Suprapubic skin (tissue), 4 donors: Measurements from ENCODE around the gene SDCBP2. TPM values are rescaled to one million over a fixed set of nuclear protein-coding genes. Genes with fewer than 3 reads are reported as not detected.

Source experiments
- DNase-seq, 2 donors: peaks; one replicate each; pipeline ENCODE4 v3.0.0-alpha.2; 2019; ENCODE audit warnings: low spot score in 2 of 2
- H3K27ac ChIP-seq: fragments of 200-600 bp; sonication (generic); one replicate; pipeline ENCODE4 v1.5.1; 2019
- H3K27me3 ChIP-seq: fragments of 200-600 bp; sonication (generic); one replicate; pipeline ENCODE4 v1.5.1; 2019
- H3K36me3 ChIP-seq: fragments of 200-600 bp; sonication (generic); one replicate; pipeline ENCODE4 v1.5.1; 2019
- H3K4me1 ChIP-seq: fragments of 200-600 bp; sonication (generic); one replicate; pipeline ENCODE4 v1.5.1; 2019
- H3K4me3 ChIP-seq: fragments of 200-600 bp; sonication (generic); one replicate; pipeline ENCODE4 v1.5.1; 2019; ENCODE audit warnings: mild to moderate bottlenecking
- H3K9me3 ChIP-seq: fragments of 200-600 bp; sonication (generic); one replicate; pipeline ENCODE4 v1.5.1; 2019
- CTCF ChIP-seq, 2 donors: fragments of 200-600 bp in 1 of 2; fragments of 450-650 bp in 1 of 2; sonication (generic) in 1 of 2; IDR thresholded peaks; one replicate each; pipeline ENCODE4 v1.5.1; 2016 to 2019; ENCODE audit warnings: antibody characterized with exemption in 2 of 2, mild to moderate bottlenecking in 1 of 2, moderate library complexity in 1 of 2
- EP300 ChIP-seq: sonication (generic); formaldehyde crosslinking; IDR thresholded peaks from one replicate; pipeline ENCODE4 v1.6.1; 2017; ENCODE audit warnings: antibody characterized with exemption
- POLR2A ChIP-seq, 2 donors: fragments of 450-650 bp; IDR thresholded peaks; one replicate each; pipeline ENCODE4 v1.6.1; 2017; ENCODE audit warnings: antibody characterized with exemption in 2 of 2, mild to moderate bottlenecking in 2 of 2, moderate library complexity in 2 of 2
- POLR2AphosphoS5 ChIP-seq, 3 donors: sonication (generic); formaldehyde crosslinking; IDR thresholded peaks; one replicate each; pipeline ENCODE4 v1.6.1; 2017; ENCODE audit warnings: antibody characterized with exemption in 3 of 3
- WGBS: methylation state at CpG from one replicate; pipeline ENCODE4 v1.1.5; 2018; 5-methylcytosine and 5-hydroxymethylcytosine counted together
- total RNA-seq, 4 donors: library from RNA; depleted of rRNA; stranded (reverse); fragments of >200 nt; gene quantifications; one replicate each; pipeline ENCODE4 v1.1.0, GENCODE V29; 2016

SDCBP2 gene
- total RNA-seq, 4 donors from 2014 or later = 74.4 to 143 (median 115) TPM

GRCh38 chr20:1324598-1325172 lies 4.3 kb downstream of the SDCBP2 start:
- Histone ChIP-seq H3K9me3 (no peaks in the 10 kb centered on the region), H3K36me3 (no peaks in the 10 kb centered on the region), H3K4me3 (peak overlapping the region; percentile 64), H3K27me3 (no peaks in the 10 kb centered on the region), H3K4me1 (peaks cover 66% of the 10 kb centered on the region), H3K27ac (peak overlapping the region; percentile 97)
- peak; percentile 64 to 70 for DNase-seq
- WGBS = 30% methylated on average over 15 of the region's 15 CpGs
- TF ChIP-seq CTCF (IDR thresholded peaks at IDR 0.05) = no peak
- TF ChIP-seq POLR2AphosphoS5 (IDR thresholded peaks at IDR 0.05) = no peak
- no peak for TF ChIP-seq POLR2A (IDR thresholded peaks at IDR 0.05)
- no peak for TF ChIP-seq EP300

- Histone ChIP-seq H3K4me1 (peaks cover 59% of the 10 kb centered on the region), H3K9me3 (no peaks in the 10 kb centered on the region), H3K36me3 (no peaks in the 10 kb centered on the region), H3K27me3 (no peaks in the 10 kb centered on the region), H3K4me3 (no peak overlapping the region), H3K27ac (peak overlapping the region; percentile 27)
- WGBS = 78% methylated on average over 12 of the region's 12 CpGs
- TF ChIP-seq CTCF (IDR thresholded peaks at IDR 0.05) (no peak), POLR2A (IDR thresholded peaks at IDR 0.05) (no peak), EP300 (no peak), POLR2AphosphoS5 (IDR thresholded peaks at IDR 0.05) (no peak)
- peak; percentile 53 to 61 for DNase-seq
Measured at GRCh38 chr20:1323830-1324597, 4.9 kb downstream of the SDCBP2 start.

GRCh38 chr20:1323256-1323655 lies 5.7 kb downstream of the SDCBP2 start:
- TF ChIP-seq CTCF (IDR thresholded peaks at IDR 0.05) (no peak), EP300 (no peak), POLR2AphosphoS5 (IDR thresholded peaks at IDR 0.05) (no peak), POLR2A (IDR thresholded peaks at IDR 0.05) (no peak)
- no peaks in the 10 kb centered on the region for H3K36me3 ChIP-seq
- H3K27me3 ChIP-seq = no peaks in the 10 kb centered on the region
- no peak overlapping the region for H3K4me3 ChIP-seq
- 65% methylated on average over 6 of the region's 6 CpGs for WGBS
- H3K9me3 ChIP-seq = no peaks in the 10 kb centered on the region
- peak; percentile 49 to 54 for DNase-seq
- H3K27ac ChIP-seq = peak overlapping the region; percentile 66
- H3K4me1 ChIP-seq = peaks cover 52% of the 10 kb centered on the region

- TF ChIP-seq POLR2AphosphoS5 (IDR thresholded peaks at IDR 0.05) (no peak), POLR2A (IDR thresholded peaks at IDR 0.05) (no peak), CTCF (IDR thresholded peaks at IDR 0.05) (no peak), EP300 (no peak)
- Histone ChIP-seq H3K9me3 (no peaks in the 10 kb centered on the region), H3K27me3 (no peaks in the 10 kb centered on the region), H3K4me3 (no peak overlapping the region), H3K27ac (peak overlapping the region; percentile 66), H3K36me3 (no peaks in the 10 kb centered on the region), H3K4me1 (peaks cover 46% of the 10 kb centered on the region)
- 33% methylated on average over 11 of the region's 11 CpGs for WGBS
- DNase-seq = peak; percentile 66
Measured at GRCh38 chr20:1322511-1323245, 6.3 kb downstream of the SDCBP2 start.

- no peaks in the 10 kb centered on the region for H3K27me3 ChIP-seq
- 63% methylated on average over 4 of the region's 4 CpGs for WGBS
- H3K4me1 ChIP-seq = peaks cover 35% of the 10 kb centered on the region
- no peak overlapping the region for H3K4me3 ChIP-seq
- TF ChIP-seq EP300 = no peak
- no peak overlapping the region for H3K27ac ChIP-seq
- H3K36me3 ChIP-seq = no peaks in the 10 kb centered on the region
- H3K9me3 ChIP-seq = no peaks in the 10 kb centered on the region
- no peak for DNase-seq
Measured at GRCh38 chr20:1321654-1321939, 7.3 kb downstream of the SDCBP2 start.
